Mesenteric fat pad (tissue), 1 donor: ENCODE measurements around the gene LAMA3. TPM values are rescaled to one million over a fixed set of nuclear protein-coding genes. Genes with fewer than 3 reads are reported as not detected.

Experiments
- DNase-seq: peaks from one replicate; pipeline ENCODE4 v3.0.0-alpha.2; 2020; ENCODE audit warnings: low spot score
- total RNA-seq: library from RNA; stranded (reverse); fragmentation: NEBNext Ultra II Directional; extraction: Animal tissue kit (Norgen Biotek cat#: 25700); gene quantifications from one replicate; pipeline ENCODE4 v1.2.1, GENCODE V29; 2021
- donor health status: DM: yes; HTN: yes; CAD: no.

Gene LAMA3
- total RNA-seq, 1 donor from 2014 or later: 19.6 TPM

GRCh38 chr18:23761941-23762340 is 72.7 kb downstream of the LAMA3 start:
- DNase-seq: no peak

GRCh38 chr18:23763343-23763742 is 74.1 kb downstream of the LAMA3 start:
- DNase-seq: no peak

- DNase-seq: no peak
These were observed 76.7 kb downstream of the LAMA3 start for GRCh38 chr18:23765931-23766330.

GRCh38 chr18:23772327-23773024 is 83.2 kb downstream of the LAMA3 start:
- no peak for DNase-seq

- no peak for DNase-seq
These were observed 87.1 kb downstream of the LAMA3 start for GRCh38 chr18:23776306-23776705.

GRCh38 chr18:23778828-23779227 is 89.6 kb downstream of the LAMA3 start:
- DNase-seq: no peak

- no peak for DNase-seq
These were observed 90.5 kb downstream of the LAMA3 start for GRCh38 chr18:23779696-23780303.

GRCh38 chr18:23784832-23785245 is 95.6 kb downstream of the LAMA3 start:
- DNase-seq: no peak

GRCh38 chr18:23793051-23793450 is 103.8 kb downstream of the LAMA3 start:
- DNase-seq: no peak

GRCh38 chr18:23793985-23794867 is 105.0 kb downstream of the LAMA3 start:
- no peak for DNase-seq

GRCh38 chr18:23798249-23798648 is 109.0 kb downstream of the LAMA3 start:
- no peak for DNase-seq

GRCh38 chr18:23798824-23799223 is 109.6 kb downstream of the LAMA3 start:
- no peak for DNase-seq

- DNase-seq: no peak
These were observed 110.3 kb downstream of the LAMA3 start for GRCh38 chr18:23799540-23799939.

GRCh38 chr18:23800902-23801301 is 111.6 kb downstream of the LAMA3 start:
- no peak for DNase-seq

GRCh38 chr18:23802817-23803216 is 113.6 kb downstream of the LAMA3 start:
- DNase-seq: no peak

- no peak for DNase-seq
These were observed 114.5 kb downstream of the LAMA3 start for GRCh38 chr18:23803755-23804154.

- no peak for DNase-seq
These were observed 116.6 kb downstream of the LAMA3 start for GRCh38 chr18:23805898-23806297.

GRCh38 chr18:23809415-23809814 is 120.2 kb downstream of the LAMA3 start:
- DNase-seq: no peak

- no peak for DNase-seq
These were observed 121.1 kb downstream of the LAMA3 start for GRCh38 chr18:23810396-23810795.

GRCh38 chr18:23811176-23811575 is 121.9 kb downstream of the LAMA3 start:
- DNase-seq: no peak

- DNase-seq: no peak
These were observed 123.5 kb downstream of the LAMA3 start for GRCh38 chr18:23812546-23813440.
